Erythroblast (primary cell): ENCODE results near the gene MCF2L.

Experiments used
- GATA1 ChIP-seq: IDR thresholded peaks from 2 replicates; pipeline ENCODE4 v1.6.1; 2011; ENCODE audit warnings: low read depth, mild to moderate bottlenecking, control low read depth, low read length, moderate library complexity
- POLR2A ChIP-seq: IDR thresholded peaks from 2 replicates; pipeline ENCODE4 v1.6.1; 2011; ENCODE audit warnings: mild to moderate bottlenecking, low read length

- TF ChIP-seq POLR2A (no peak), GATA1 (no peak)
These were observed 124.0 kb downstream of the MCF2L start for GRCh38 chr13:113092776-113093579.
